NCI-H82 (cell line): ENCODE measurements around the gene TNS1.
A peak's percentile ranks its signal among the peaks of the same experiment; 100 is the strongest.

ENCODE experiments used
- DNase-seq: peaks from one replicate; lab custom pipeline; 2025; lab: John Stamatoyannopoulos, UW

Gene TNS1

DNA sequence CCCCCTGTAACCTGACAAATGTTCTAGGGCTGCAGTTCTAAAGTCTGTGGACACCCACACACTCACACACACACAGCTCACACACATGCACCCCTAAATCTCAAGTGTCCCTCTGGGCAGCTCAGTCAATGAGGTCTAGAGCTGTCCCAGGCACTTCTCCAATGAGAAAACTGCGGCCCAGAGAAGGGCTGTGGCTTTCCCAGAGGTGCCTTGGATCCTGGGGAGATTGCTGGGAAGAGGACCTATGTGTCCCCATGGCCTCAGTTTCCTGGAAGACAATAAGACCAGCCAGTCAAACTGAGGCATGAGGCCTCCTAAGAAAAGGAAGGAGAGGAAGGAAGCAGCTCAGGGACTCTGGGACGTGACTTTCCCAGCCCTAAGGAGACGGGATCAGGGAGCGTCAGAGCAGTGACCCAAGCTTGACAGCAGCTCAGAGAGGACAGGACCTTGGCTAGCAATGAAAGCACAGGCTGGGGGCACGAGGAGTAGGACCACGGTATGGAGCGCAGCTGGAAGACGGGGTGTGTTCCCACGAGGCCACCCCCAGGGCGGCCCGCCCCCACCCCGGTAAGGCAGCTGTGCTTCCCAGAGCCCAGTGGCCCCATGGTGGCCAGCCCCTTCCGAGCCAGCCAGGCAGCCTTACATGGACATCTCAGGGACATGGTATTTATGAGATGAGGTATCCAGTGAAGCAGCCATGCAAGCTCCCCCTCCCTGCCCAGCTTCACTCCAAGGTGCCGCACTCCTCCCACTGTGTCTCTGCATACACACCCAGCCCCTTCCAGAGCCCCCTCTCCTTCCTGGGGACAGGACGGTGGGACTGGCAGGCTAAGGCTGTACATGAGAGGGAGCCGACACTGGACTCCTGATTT is 46.0 kb downstream of the TNS1 start:
- DNase-seq = no peak

DNA sequence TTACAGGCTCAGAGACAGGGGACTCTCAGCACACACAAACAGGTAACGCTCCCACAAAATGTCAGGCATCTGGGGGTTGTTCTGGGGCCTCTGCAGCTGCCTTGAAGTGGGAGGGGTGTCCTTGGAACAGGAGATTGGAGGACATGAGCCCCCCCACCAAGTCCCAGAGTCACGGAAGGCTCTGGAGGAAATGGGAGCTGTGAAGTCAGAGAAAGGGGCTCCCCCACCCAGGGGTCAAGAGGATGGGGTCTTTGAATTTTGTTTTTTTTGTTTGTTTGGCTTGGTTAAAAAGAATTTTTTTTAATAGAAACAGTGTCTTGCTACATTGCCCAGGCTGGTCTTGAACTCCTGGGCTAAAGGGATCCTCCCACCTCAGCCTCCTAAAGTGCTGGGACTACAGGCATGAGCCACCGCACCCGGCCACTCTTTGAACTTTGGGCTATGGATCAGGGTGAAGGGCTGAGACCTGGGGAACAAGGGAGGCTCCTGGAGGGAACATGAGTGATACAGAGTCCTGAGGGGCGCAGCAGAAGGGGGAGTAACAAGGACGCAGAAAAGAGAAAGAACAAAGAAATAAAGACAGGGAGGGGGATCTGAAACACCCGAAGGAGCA is 46.8 kb downstream of the TNS1 start:
- DNase-seq = no peak

GRCh38 chr2:217954971-217955740 is 47.6 kb downstream of the TNS1 start:
- no peak for DNase-seq

- DNase-seq = no peak
Observed at GRCh38 chr2:217954469-217954868, 48.3 kb downstream of the TNS1 start.

- no peak for DNase-seq
Observed at GRCh38 chr2:217954051-217954450, 48.7 kb downstream of the TNS1 start.

DNA sequence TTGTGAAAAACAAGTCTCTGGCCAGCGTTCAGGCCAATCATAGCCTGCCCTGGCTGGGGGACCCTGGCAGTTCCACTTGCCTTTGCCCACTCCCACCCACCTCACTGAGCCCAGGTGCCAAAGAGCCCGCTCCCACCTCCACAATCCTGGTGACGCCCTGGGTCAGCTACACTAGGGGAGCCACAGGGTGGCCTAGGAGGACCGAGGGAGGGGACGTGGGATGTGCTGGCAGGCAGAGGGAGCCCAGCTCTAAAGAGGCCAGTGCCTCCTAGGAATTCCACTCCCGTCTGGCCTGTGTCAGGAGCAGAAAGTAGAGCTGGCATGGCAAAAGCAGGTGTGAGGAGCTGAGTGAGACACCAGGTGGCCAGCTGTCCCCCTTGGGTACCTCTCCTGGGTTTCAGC is 49.3 kb downstream of the TNS1 start:
- DNase-seq = no peak

DNA sequence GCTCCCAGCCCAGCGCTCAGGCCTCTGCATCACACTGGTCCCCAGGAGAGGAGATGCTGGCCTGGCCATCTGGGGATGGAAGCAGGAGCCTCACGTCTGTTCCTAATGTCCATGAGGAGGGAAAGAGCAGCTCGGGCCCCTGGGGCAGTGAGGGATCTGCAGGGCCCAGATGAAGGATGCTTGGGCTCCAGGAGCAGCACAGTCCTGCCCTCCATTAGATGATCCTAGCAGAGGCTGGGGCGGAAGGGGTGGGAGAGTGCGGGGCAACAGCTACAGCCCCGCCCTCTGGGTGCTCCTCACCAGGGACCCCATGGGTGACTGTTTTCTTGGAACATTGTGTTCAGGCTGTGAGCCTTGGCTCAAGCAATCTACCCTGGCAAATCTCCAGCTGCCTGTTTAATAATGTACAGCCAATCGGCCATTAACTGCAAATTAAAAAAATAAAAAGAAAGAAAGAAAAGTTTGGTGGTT is 49.7 kb downstream of the TNS1 start:
- no peak for DNase-seq

GRCh38 chr2:217952409-217952808 is 50.4 kb downstream of the TNS1 start:
- no peak for DNase-seq

GRCh38 chr2:217951521-217952247 is 51.1 kb downstream of the TNS1 start:
- no peak for DNase-seq

- DNase-seq = no peak
Observed at GRCh38 chr2:217951091-217951490, 51.7 kb downstream of the TNS1 start.

GRCh38 chr2:217950401-217950871 is 52.4 kb downstream of the TNS1 start:
- no peak for DNase-seq

DNA sequence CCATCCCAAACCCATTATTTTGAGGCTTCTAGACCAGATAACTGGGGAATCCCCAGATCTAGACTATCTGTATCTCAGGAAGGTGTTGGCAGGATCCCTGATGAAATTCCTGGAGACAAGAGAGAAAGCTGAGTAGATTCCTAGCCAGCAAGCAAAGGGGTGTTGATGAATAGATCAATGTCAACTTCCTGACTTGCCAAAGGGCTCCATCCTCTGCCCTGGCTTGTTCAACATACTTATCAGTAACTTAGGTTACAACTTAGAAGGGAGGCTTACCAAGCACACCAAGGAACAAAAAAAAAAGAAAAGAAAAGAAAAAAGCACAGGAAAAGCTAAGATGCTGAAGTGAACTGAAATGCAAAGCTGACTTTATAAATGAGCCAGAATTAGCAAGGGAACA is 53.3 kb downstream of the TNS1 start:
- DNase-seq = no peak

DNA sequence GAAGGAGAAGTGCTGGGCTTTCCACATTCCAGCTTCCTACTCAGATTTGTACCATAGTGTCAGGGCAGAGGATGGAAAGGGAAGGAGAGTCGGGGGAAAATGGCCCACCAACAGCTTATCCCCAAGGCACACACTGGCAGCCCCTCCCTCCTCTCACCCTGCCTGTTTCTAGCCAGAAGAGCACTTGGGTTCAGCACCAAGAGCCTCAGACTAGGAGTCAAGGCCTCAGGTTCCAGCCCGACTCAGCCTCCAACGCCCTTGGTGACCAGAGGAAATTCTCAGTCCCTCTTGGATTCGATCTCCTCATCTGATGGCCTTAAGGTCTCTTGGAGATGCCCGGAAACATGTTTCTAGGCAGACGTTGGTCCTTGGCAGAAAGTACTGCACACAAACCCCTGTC is 53.9 kb downstream of the TNS1 start:
- no peak for DNase-seq

DNA sequence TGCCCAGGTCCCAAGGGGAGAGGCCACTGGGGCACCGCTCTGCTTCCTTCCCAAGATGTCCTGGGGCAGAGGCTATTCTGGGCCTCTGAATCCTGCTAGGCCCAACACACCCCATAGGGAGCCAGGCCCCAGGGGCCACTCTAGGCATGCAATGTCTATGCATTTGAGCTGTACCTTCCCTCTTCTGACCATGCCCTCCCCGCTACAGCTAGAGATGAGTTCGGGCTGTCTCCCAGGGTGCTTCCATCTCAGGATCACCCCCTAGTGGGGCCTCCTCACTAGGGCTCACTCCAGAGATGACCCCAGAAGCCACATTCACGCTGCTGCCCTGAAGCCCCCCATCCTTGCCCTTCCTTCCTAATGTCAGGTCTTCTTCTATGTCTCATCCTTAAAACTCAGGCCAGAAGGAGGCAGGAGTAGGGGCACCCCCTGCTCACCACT is 54.4 kb downstream of the TNS1 start:
- DNase-seq = no peak

GRCh38 chr2:217947383-217948350 is 55.1 kb downstream of the TNS1 start:
- no peak for DNase-seq

GRCh38 chr2:217946051-217946450 is 56.7 kb downstream of the TNS1 start:
- no peak for DNase-seq

DNA sequence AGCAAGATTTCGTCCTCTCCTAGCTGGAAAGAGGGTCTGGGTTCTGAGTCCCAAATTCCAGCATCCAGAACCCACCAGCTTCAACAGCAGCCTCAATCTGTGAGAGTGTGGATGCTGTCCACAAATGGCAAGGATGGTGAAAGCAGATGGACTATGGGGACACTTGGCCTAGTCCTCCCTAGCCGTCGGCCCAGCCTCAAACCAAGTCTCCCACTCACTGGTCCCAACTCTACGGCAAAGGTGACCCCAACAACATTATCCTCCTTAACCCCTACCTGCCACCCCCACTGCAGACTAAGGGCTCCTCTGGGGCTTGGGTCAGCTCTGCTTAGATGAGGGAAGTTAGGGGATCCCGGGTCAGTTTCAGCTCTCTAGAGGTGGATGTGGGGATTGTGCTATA is 57.3 kb downstream of the TNS1 start:
- DNase-seq = no peak

GRCh38 chr2:217944923-217945322 is 57.9 kb downstream of the TNS1 start:
- DNase-seq = no peak

- DNase-seq = no peak
Observed at GRCh38 chr2:217944366-217944765, 58.4 kb downstream of the TNS1 start.

GRCh38 chr2:217943446-217944321 is 59.1 kb downstream of the TNS1 start:
- DNase-seq = peak; percentile 85
